Stimulated activated CD4-positive, alpha-beta T cell treated with anti-CD3 and anti-CD28 coated beads, Interleukin-12 subunit alpha, Interleukin-12 subunit beta, amount 100 ng/mL, for 24 hours (primary cell): ENCODE data around the gene ZNF582.

ENCODE experiments used
- DNase-seq, 2 experiments: peaks; one replicate each; pipeline ENCODE4 v3.0.0-alpha.2; 2020; ENCODE audit warnings: low read depth in 2 of 2

ZNF582 gene

DNA sequence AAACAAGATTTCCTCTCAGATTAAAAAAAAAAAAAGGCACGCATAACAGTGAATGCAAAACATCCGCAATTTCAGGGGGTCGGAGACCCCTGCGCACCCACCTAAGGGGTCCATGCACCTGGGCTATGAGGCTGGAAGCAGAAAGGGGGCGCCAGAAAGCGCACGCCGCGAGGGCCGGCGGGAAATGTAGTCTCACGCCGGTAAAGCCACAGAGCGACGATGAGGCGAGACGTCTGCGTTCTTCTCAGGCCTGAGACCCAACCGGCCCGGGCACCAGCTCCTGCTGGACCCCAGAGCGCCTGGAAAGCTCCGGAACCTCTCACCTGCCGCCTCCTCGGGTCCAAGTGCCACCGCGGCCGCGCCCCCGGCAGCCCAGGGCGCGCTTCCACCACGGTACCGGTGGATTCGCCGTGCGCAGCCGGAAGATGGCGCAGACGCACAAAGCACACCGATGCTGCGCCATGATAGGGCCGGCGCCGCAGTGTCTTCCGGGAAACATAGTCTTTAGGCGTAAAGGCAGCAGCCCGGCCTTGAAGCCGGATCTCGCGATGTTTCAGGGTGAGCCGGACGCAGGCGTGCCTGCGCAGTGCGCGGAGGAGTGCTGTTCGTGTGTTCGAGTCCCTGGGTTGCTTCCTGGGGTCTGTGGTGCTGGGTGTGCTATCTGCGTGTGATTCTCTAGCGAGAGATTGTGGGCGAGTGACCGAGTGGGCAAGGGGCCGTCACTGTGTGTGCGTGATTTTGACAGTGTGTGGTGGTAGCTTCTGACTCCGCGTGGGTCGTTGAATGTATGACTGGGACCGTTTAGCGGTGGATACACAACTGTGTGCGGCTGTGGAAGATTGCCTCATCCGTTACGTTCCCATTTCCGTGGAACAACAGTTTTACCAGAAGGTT, at the start of gene ZNF582:
TSS of gene ZNF582 (minus strand) at position 416 of the 894 bp plus-strand sequence. CDS start 1,782 bp downstream, outside the sequence.
- peak; percentile 80 to 83 for DNase-seq

GRCh38 chr19:56441206-56441792, 48.0 kb upstream of the ZNF582 start:
- DNase-seq: no peak

DNA sequence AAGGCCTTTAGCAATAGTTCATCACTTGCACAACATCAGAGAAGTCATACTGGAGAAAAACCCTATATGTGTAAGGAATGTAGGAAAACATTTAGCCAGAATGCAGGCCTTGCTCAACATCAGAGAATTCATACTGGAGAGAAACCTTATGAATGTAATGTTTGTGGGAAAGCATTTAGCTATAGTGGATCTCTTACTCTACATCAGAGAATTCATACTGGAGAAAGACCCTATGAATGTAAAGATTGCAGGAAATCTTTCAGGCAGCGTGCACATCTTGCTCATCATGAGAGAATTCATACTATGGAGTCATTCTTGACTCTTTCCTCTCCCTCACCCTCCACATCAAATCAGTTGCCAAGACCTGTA, 30.6 kb upstream of the ZNF582 start:
- no peak for DNase-seq

DNA sequence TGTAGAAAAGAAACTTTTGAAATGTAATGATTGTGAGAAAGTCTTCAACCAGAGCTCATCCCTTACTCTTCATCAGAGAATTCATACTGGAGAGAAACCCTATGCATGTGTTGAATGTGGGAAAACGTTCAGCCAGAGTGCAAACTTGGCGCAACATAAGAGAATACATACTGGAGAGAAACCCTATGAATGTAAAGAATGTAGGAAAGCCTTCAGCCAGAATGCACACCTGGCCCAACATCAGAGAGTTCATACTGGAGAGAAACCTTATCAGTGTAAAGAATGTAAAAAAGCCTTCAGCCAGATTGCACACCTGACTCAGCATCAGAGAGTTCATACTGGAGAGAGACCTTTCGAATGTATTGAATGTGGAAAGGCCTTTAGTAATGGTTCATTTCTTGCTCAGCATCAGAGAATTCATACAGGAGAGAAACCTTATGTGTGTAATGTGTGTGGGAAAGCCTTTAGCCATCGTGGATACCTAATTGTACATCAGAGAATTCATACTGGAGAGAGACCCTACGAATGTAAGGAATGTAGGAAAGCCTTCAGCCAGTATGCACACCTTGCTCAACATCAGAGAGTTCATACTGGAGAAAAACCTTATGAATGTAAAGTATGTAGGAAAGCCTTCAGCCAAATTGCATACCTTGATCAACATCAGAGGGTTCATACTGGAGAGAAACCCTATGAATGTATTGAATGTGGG, 30.1 kb upstream of the ZNF582 start:
- no peak for DNase-seq

GRCh38 chr19:56405062-56405461, 11.7 kb upstream of the ZNF582 start:
- DNase-seq: no peak

- DNase-seq: no peak
These were observed 11.3 kb upstream of the ZNF582 start for GRCh38 chr19:56404705-56405056.

GRCh38 chr19:56403764-56404704, 10.7 kb upstream of the ZNF582 start, which contains the start of gene ZNF583:
TSS of gene ZNF583 (plus strand) at chr19:56404332. CDS start at chr19:56407115, 2,783 bp downstream.
- peak; percentile 78 to 80 for DNase-seq

DNA sequence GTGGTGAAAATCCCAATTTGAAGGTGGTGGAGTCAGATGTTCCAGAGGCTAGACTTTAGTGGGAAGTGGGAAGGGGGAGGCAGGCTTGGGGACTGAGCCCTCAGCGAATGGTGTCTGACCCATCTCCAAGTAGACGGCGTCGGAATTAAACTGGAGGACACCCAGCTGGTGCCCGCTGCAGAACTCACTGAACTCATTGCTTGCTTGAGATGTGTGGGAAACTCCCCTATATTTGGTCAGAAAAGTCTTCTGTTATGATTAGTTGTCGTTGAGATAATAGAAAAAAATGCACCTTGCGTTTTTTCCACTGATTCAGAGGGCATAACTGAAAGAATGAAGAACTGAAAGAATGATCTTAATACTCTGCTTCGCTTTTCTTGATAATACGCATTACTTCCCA, 9.9 kb upstream of the ZNF582 start:
- no peak for DNase-seq

DNA sequence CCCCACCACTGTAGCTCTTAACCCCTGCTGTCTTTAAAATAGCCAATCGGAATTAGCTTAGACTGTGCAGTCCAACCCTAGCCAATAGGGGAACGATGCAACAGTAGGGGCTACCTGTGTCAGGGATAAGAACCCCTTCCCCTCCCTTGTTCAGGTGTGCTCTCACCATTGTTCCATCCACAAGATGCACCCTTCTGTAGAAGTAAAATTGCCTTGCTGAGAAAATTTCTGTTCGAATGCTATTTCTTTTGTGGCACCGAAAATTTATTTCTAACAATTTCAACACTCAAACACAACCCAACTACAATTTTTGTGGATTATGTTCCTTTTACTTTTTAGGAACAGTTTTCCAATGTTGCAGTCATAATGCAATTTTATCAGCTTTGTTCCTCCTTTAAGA, 7.2 kb upstream of the ZNF582 start:
- no peak for DNase-seq

GRCh38 chr19:56398809-56399208, 5.5 kb upstream of the ZNF582 start:
- no peak for DNase-seq

DNA sequence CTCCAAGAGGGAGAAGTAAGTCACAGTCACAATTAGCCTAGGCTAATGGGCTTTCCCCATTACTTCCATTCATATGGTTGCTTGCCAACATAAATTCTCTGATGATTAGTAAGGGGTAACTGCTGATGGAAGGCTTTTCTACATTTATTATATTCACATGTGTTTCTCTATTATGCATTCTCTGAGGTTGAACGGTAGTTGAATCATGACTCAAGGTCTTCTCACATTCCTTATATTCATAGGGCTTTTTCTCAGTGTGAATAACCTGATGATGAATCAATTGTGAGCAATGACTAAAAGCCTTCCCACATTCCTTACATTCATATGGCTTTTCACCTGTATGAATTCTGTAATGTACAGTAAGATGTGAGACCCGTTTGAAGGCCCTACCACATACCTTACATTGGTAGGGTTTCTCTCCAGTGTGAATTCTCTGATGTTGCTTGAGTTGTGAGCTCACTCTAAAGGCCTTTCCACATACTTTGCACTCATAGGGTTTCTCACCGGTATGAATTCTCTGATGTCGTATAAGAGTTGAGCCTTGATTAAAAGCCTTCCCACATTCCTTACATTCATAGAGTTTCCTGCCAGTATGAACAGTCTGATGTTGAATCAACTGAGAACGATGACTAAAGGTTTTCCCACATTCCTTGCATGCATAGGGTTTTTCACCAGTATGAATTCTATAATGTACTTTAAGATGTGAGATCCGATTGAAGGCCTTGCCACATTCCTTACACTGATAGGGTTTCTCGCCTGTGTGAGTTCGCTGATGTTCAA, 9.3 kb downstream of the ZNF582 start:
- no peak for DNase-seq

- no peak for DNase-seq
These were observed 16.0 kb downstream of the ZNF582 start for GRCh38 chr19:56377105-56377924.

- no peak for DNase-seq
These were observed 21.1 kb downstream of the ZNF582 start for GRCh38 chr19:56372281-56372680.

DNA sequence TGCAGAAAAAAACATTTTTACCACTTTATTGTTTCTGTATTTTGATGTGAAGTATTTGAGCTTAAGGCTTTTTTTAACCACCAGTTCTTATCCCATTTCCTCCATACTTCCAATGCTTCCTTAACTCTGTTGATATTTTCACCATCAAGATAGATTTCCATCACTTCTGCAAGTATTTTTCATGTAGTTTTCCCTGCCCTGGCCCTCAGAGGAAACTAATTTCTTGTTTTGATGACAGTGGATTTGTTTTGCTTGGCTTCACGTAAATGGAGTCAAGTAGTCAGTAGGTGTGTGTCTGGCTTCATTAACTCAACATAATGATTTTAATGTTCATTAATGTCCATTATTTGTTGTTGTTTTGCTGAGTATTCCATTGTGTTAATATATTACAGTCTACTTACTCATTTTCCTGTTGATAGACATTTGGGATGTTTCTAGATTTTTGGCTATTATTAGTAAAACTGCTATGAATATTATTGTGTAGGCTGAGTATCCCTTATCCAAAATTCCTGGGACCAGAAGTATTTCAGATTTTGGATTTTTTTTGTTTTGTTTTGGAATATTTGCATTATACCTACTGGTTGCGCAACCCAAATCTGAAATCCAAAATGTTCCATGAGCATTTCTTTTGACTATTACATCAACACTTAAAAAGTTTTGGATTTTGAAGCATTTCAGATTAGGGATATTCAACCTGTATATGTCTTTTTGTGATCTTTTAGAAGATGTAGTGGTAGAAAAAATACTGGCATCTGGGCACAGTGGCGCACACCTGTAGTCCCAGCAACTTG, 23.3 kb downstream of the ZNF582 start:
- DNase-seq: no peak

DNA sequence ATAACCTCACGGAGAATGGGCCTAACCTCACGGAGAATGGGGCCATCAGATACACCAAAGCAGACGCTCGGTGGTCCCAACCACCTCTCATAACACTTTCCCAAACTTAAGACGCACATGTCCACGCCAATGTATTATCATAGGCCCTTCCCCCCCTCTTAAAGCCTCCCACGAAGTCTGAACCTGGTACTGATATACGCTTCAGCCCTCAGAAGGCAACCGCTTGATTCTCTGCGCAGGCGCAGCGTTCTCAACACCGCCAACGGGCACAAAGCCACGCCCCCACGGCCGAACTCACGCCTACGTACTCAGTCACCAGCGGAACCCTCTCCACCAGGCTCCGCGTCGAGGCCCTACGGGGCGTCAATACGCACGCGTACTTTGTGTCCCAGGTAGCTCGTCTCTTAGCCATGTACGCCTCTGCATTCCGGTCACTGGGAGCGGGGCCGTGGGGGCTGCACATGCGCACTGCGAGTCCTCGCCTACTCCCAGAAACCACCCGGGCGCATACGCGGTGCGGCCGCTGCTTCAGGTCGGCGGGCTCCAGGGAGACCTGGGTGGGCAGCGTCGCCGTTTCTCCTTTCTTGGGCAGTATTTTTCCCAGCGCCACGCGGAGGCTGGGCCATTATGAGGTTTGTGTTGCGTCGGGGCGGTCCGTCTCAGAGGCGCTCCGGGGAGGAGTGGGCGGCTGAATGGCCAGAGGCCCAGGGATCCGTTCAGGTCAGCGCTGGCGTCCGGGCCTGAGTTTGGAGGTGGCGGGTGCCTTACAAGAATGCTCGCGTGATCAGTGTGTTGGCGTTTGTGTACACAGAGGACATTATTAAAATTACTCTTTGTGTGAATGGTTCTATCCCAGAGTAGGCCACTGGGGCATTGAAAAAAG, 25.3 kb downstream of the ZNF582 start:
- DNase-seq: peak; percentile 65

DNA sequence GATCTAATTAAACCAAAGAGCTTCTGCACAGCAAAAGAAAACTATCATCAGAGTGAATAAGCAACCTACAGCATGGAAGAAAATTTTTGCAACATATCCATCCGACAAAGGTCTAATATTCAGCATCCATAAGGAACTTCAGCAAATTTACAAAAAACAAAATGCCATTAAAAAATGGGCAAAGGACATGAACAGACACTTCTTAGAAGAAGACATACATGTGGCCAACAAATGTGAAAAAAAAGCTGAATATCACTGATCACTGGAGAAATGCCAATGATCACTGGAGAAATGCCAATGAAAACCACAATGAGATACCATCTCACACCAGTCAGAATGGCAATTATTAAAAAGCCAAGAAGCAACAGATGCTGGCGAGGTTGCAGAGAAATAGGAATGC, 32.5 kb downstream of the ZNF582 start:
- DNase-seq: no peak

DNA sequence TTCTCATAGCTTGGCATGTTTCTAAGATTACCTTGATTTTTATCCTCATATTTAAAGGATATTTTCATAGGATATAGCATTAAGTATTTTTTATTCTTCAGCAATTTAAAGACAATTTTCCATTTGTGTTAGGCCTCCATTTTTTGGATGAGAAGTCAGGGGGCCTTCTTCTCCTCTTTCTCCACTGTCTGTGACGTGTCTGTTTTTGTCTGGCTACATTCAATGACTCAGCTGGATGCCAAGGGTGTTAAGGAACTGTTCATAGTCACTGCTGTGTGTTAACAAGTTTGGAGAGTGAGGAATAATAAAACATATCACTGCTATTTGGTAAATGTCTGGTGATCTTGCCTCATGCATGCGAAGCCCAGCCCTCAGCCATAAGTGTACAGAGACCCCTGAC, 36.4 kb downstream of the ZNF582 start:
- no peak for DNase-seq

GRCh38 chr19:56355517-56355916, 37.8 kb downstream of the ZNF582 start:
- no peak for DNase-seq
